ENCODE data around the gene CCDC148. TPM values are rescaled to one million over a fixed set of nuclear protein-coding genes. Genes with fewer than 3 reads are reported as not detected.
"Not testable (repeated sequence)": the region's sequence is repeated elsewhere in the genome, so short reads cannot be mapped to it uniquely, and the experiment has no call there.

CCDC148 gene
- total RNA-seq, 2 experiments from 2014 or later: 0.16 TPM; not detected in 1

DNA sequence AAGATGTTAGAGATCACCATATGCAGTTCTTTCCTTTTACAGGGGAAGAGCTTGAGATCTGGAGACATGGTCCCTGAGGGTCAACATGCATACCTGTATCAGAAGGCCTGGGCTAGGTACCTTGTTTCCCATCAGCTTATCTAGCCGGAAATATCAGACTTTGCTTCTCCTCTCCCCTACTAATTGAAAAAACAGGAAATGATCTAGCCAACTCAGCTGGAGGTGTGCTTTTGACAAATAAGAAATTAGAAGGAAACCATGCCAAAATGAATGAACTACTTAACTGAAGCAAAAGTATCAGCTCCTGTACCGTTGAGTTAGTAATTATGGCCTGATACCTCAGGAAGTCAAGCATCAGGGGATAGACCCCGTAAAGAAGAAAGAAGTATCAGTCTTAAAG is 20.6 kb upstream of the CCDC148 start:
- no peak for DNase-seq
- no peaks in the 10 kb centered on the region for H3K36me3 Mint-ChIP-seq (ENCODE audit: low read depth)
- peaks cover 15% of the 10 kb centered on the region for H3K4me1 Mint-ChIP-seq (ENCODE audit: low read depth)
- POLR2A ChIA-PET: interaction anchor here (0.5 kb wide), 1 partner anchor 18 kb away, joined by 3 read pairs; no protein-coding TSS in a partner anchor
- H3K4me3 Mint-ChIP-seq: no peak overlapping the region
- ATAC-seq: peak; percentile 51
- H3K27ac Mint-ChIP-seq: peak overlapping the region; percentile 60
- H3K27me3 Mint-ChIP-seq (ENCODE audit: low read depth): no peaks in the 10 kb centered on the region
- CTCF ChIA-PET: interaction anchor here (1.2 kb wide), 2 partner anchors 9 to 19 kb away, joined by 3 to 5 read pairs; no protein-coding TSS in a partner anchor
- H3K9me3 Mint-ChIP-seq (ENCODE audit: insufficient read depth): no peaks in the 10 kb centered on the region

DNA sequence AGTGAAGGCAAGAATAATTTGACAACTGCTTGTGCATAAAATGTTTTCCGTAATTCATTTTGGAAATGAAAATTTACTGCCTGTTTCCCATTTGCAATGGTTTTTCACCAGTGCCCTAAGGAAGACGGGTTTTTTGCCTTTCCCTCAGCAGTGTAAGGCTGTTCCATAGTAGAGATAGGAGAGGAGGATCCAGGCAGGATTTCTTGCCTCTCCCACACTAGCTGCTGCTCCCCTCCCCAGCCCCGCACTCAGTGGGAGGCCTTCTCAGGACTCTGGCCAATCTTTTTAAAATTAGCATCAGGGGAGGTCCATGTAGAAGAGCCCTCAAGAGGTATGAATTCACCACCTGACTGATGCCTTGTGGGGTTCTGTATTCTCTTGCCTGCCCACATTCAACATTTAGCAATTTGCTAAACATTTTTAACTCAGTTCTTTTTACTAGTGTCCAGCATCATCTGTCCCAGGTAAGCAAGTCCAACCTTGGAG is 18.0 kb upstream of the CCDC148 start:
- H3K4me3 Mint-ChIP-seq; H3K9me3 Mint-ChIP-seq (ENCODE audit: insufficient read depth); ATAC-seq; H3K27ac Mint-ChIP-seq; CTCF ChIA-PET; DNase-seq; H3K27me3 Mint-ChIP-seq (ENCODE audit: low read depth): not testable (repeated sequence)
- H3K36me3 Mint-ChIP-seq (ENCODE audit: low read depth): peaks cover 11% of the 10 kb centered on the region
- POLR2A ChIA-PET: interaction anchor here (0.6 kb wide), 1 partner anchor 35 kb away, joined by 3 read pairs; no protein-coding TSS in a partner anchor
- peaks cover 15% of the 10 kb centered on the region for H3K4me1 Mint-ChIP-seq (ENCODE audit: low read depth)

DNA sequence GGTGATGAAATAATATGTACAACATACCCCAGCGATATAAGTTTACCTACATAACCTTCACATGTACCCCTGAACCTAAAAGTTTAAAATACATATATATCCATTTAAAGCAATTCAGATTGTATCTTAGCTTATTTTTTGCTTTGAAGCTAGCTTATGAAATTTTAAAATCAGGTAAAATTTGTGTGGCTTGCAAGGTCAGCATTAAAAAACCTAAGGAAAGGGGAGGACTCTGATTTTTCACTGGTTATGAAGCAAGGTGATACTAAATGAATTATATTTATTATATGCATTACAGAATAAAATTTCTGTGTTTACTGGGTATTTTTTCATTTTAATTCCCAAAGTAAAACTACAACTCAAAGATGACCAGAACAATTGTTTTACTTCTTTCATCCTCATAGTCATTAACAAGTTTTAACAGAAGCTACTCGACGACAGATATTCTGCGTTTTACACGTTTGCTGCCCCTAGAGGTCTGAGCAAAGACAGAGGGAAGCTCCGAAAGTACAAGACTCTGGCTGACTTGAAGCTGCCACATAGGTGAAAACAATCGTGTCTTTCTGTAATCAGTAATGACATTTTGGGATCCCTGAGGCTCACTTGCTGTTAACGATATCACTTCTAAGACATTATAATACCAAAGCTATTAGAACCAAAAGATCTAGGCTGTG is 17.3 kb upstream of the CCDC148 start:
- CTCF ChIA-PET: no interaction called here
- H3K4me1 Mint-ChIP-seq (ENCODE audit: low read depth): peaks cover 15% of the 10 kb centered on the region
- POLR2A ChIA-PET: no interaction called here

DNA sequence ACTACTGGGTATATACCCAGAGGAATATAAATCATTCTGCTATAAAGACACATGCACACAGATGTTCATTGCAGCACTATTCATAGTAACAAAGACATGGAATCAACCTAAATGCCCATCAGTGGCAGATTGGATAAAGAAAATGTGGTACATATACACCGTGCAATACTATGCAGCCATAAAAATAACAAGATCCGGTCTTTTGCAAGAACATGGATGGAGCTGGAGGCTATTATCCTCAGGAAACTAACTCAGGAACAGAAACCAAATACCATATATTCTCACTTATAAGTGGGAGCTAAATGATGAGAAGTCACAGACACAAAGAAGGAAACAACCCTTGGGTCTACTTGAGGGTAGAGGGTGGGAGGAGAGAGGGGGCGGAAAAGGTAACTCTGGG is 16.7 kb upstream of the CCDC148 start:
- peaks cover 15% of the 10 kb centered on the region for H3K4me1 Mint-ChIP-seq (ENCODE audit: low read depth)
- H3K4me3 Mint-ChIP-seq; H3K27ac Mint-ChIP-seq; H3K27me3 Mint-ChIP-seq (ENCODE audit: low read depth); H3K9me3 Mint-ChIP-seq (ENCODE audit: insufficient read depth); POLR2A ChIA-PET; CTCF ChIA-PET; ATAC-seq; DNase-seq: not testable (repeated sequence)
- H3K36me3 Mint-ChIP-seq (ENCODE audit: low read depth): peaks cover 14% of the 10 kb centered on the region

More for the DNA sequence above, 17.3 kb upstream of the CCDC148 start:
- Mint-ChIP-seq H3K9me3 (ENCODE audit: insufficient read depth) (no peaks in the 10 kb centered on the region), H3K4me3 (no peak overlapping the region), H3K36me3 (ENCODE audit: low read depth) (peaks cover 14% of the 10 kb centered on the region), H3K27me3 (ENCODE audit: low read depth) (no peaks in the 10 kb centered on the region), H3K27ac (no peak overlapping the region)
- no peak for ATAC-seq
- no peak for DNase-seq

DNA sequence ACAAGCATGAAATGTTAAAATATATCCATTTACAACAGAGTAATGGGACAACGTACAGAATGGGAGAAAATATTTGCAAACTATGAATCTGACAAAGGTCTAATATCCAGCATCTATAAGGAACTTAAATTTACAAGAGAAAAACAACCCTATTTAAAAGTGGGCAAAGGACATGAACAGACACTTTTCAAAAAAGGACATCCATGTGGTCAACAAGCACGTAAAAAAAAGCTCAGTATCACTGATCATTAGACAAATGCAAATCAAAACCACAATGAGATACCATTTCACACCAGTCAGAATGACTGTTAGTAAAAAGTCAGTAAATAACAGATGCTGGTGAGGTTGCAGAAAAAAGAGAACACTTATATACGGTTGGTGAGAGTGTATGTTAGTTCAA is 16.3 kb upstream of the CCDC148 start:
- H3K9me3 Mint-ChIP-seq (ENCODE audit: insufficient read depth); H3K27ac Mint-ChIP-seq; H3K4me3 Mint-ChIP-seq; POLR2A ChIA-PET; DNase-seq; H3K27me3 Mint-ChIP-seq (ENCODE audit: low read depth); ATAC-seq; CTCF ChIA-PET: not testable (repeated sequence)
- Mint-ChIP-seq H3K4me1 (ENCODE audit: low read depth) (peaks cover 15% of the 10 kb centered on the region), H3K36me3 (ENCODE audit: low read depth) (peaks cover 14% of the 10 kb centered on the region)

DNA sequence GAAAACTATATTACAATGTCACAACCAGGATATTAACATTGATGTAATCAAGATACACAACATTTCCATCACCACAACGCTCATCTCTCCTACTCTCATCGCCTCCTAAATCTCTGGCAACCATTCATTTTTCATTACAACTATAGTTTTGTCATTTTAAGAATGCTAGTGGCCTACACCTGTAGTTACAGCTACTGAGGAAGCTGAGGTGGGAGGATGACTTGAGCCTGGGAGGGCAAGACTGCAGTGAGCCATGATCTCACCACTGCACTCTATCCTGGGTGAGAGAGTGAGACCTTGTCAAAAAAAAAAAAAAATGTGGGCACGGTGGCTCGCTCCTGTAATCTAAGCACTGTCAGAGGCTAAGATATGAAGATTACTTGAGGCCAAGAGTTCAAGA is 10.7 kb upstream of the CCDC148 start:
- ChIA-PET POLR2A (no interaction called here), CTCF (interaction anchor here (1.2 to 3.5 kb wide), 2 partner anchors 9 to 10 kb away, joined by 3 to 17 read pairs; partner anchors contain the start of genes CCDC148 and PKP4)
- Mint-ChIP-seq H3K4me1 (ENCODE audit: low read depth) (no peaks in the 10 kb centered on the region), H3K27me3 (ENCODE audit: low read depth) (no peaks in the 10 kb centered on the region), H3K9me3 (ENCODE audit: insufficient read depth) (no peaks in the 10 kb centered on the region), H3K27ac (no peak overlapping the region), H3K36me3 (ENCODE audit: low read depth) (peaks cover 14% of the 10 kb centered on the region), H3K4me3 (no peak overlapping the region)
- DNase-seq (no peak), ATAC-seq (no peak)

DNA sequence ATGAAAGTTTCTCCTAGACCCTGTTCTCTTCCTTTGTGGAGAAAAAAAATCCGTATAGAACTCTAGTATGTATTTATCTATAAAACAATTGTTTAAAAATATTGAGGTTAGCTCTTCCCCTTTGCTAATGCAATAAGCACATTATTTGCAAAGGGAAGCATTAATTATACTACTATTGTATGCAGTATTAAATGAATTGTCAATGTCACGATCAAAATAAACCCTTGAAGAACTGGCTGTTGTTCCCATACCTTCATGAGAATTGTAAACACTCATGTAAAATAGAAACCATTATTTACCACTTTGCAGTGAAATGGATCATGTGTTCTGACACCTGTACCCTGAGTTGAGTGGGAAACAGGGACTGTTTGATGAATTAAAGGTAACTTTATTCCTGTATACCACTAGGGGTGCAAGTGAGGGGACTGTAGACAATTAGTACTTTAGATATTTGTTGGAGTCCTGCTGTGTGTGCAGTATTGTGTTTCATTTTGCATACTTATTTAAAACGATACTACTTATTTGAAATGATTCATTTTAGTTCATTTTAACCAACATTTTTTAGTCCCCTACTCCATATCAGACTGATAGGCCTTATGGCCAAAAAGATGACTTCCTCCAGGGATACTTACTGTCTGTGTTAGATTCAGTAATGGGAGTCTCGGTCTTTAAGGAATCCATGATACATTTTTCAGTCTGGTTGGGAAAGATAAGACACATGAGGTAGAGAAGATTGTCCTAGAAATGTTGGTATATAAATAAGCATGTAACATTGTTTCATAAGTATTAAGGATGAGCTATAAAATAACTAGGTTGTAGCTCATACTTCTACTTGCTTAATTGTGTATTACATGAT is 8.1 kb upstream of the CCDC148 start:
- ChIA-PET POLR2A (no interaction called here), CTCF (interaction anchor here (1.1 kb wide), 2 partner anchors 8 to 290 kb away, joined by 6 to 7 read pairs; partner anchors contain the start of genes CCDC148 and PKP4)
- peaks cover 7% of the 10 kb centered on the region for H3K36me3 Mint-ChIP-seq (ENCODE audit: low read depth)
- peaks cover 3% of the 10 kb centered on the region for H3K4me1 Mint-ChIP-seq (ENCODE audit: low read depth)
- H3K4me3 Mint-ChIP-seq: no peak overlapping the region
- no peaks in the 10 kb centered on the region for H3K27me3 Mint-ChIP-seq (ENCODE audit: low read depth)
- H3K27ac Mint-ChIP-seq: no peak overlapping the region
- H3K9me3 Mint-ChIP-seq (ENCODE audit: insufficient read depth): no peaks in the 10 kb centered on the region
- DNase-seq (no peak), ATAC-seq (peak; percentile 55)

DNA sequence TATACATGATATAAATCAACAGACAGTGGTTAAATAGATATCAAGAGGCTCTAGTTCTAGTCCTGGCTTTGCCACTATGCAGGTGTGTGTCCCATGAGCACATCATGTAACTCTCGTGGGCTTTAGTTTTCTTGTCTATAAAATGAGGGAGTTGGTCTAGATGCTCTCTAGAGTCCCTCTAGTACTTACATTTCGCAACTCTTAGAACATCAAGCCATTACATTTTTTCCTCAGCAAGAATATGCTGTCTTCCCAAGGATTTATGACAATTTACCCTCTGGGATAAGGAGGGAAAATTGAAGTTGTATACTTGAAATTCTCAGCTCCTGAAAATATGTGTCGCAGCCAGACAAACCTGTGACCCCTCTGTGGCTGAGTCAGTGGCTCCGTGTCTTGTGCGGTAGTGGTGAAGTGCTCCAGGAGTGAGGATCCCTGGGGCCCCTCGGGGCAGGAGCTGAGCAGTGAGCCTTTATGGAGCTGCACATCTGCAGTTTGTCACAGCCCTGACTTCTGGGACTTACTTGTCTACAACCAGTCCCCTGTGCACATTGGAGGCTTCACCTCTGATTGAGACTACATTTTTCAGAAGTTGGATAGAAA is 7.0 kb upstream of the CCDC148 start:
- H3K9me3 Mint-ChIP-seq (ENCODE audit: insufficient read depth): no peaks in the 10 kb centered on the region
- DNase-seq (no peak), ATAC-seq (no peak)
- H3K36me3 Mint-ChIP-seq (ENCODE audit: low read depth): peaks cover 3% of the 10 kb centered on the region
- CTCF ChIA-PET: no interaction called here
- POLR2A ChIA-PET: no interaction called here
- no peak overlapping the region for H3K4me3 Mint-ChIP-seq
- no peak overlapping the region for H3K27ac Mint-ChIP-seq
- H3K4me1 Mint-ChIP-seq (ENCODE audit: low read depth): peaks cover 8% of the 10 kb centered on the region
- H3K27me3 Mint-ChIP-seq (ENCODE audit: low read depth): no peaks in the 10 kb centered on the region

DNA sequence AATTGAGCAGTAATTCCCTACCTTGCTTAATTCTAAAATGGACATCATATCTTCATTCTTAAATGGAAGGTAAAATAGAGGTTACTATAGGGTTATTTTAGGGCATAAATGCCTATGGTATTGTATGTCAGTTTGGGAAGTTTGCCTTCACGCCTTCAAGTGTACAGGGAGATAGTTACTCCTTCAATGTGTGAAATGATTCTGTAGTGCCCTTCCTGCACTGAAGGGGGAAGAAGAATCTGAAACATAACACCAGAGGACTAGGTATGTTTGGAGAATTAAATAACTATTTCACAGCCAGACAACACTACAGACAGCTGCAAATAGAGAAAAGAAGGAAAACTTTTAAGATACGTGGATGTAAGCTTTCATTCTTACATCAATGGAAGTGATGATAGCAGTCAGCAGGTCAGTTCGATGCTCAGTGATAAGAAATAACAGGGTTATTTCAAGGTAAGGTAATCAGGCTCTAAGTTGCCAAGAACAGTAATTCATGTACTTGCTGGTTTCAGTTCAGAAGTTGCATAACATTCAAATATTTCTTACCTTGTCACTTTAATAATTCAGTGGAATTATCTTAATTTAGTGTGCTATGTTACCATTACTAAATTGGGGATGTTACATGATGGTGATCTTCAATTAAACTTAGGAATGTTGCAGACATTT is 4.2 kb upstream of the CCDC148 start:
- Mint-ChIP-seq H3K4me3 (no peak overlapping the region), H3K27ac (no peak overlapping the region), H3K9me3 (ENCODE audit: insufficient read depth) (no peaks in the 10 kb centered on the region), H3K4me1 (ENCODE audit: low read depth) (peaks cover 24% of the 10 kb centered on the region), H3K27me3 (ENCODE audit: low read depth) (peaks cover 4% of the 10 kb centered on the region), H3K36me3 (ENCODE audit: low read depth) (peaks cover 3% of the 10 kb centered on the region)
- no peak for DNase-seq
- POLR2A ChIA-PET: interaction anchor here (0.6 kb wide), 1 partner anchor 539 kb away, joined by 3 read pairs; no protein-coding TSS in a partner anchor
- CTCF ChIA-PET: no interaction called here
- ATAC-seq: no peak

DNA sequence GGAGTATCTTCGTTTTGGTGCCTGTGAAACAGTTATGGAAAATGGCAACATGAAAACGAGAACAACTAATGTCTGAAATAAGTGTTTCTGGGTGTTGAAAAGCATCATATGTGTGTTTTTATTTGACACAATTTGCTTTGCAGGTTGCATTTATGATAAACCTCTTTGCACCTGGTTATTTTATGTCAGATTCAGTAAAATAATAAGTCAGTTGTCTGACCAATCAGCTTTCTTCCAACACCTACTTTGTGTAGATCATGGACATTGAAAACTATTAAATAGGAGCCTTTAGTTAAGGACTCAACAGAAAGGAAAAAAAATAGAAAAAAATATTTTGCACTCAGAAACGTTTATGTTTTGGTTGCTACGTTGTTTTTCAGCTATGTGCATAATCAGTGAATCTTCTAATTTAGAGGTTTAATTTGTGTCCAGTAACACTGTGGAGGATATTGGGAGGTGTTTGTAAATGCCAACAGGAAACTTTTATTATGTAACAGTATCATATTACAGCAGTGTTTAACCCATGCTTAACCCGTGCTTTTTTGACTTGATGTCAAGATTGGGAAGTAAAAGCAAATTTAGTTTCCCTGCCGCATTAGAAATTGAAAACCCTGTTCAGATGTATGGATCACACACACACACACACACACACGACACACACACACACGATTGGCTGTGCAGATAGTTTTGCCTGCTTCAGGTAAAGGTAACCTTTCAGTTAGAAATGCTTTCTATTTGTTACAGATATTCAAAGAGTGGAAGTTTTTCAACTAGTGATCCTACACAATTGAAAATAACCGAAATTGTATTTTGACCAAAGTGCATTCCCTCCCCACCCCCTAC is 2.8 kb upstream of the CCDC148 start:
- DNase-seq: no peak
- peaks cover 9% of the 10 kb centered on the region for H3K27me3 Mint-ChIP-seq (ENCODE audit: low read depth)
- CTCF ChIA-PET: interaction anchor here (0.7 to 3.1 kb wide), 3 partner anchors 9 to 286 kb away, joined by 3 to 17 read pairs (median 4); no protein-coding TSS in a partner anchor

More for the DNA sequence above, 2.8 kb upstream of the CCDC148 start:
- Mint-ChIP-seq H3K4me3 (no peak overlapping the region), H3K27ac (no peak overlapping the region), H3K4me1 (ENCODE audit: low read depth) (peaks cover 25% of the 10 kb centered on the region), H3K36me3 (ENCODE audit: low read depth) (peaks cover 3% of the 10 kb centered on the region), H3K9me3 (ENCODE audit: insufficient read depth) (no peaks in the 10 kb centered on the region)
- POLR2A ChIA-PET: interaction anchor here (0.6 to 0.7 kb wide), 2 partner anchors 18 to 199 kb away, joined by 3 read pairs; no protein-coding TSS in a partner anchor
- ATAC-seq: no peak

Measured in activated CD8-positive, alpha-beta T cell treated with anti-CD3 and anti-CD28 coated beads, Interleukin-2, amount 10 ng/mL, durations not matched to agents 7 days and 5 days (primary cell).